B cell (primary cell): ENCODE measurements around the gene ERP44. TPM values are rescaled to one million over a fixed set of nuclear protein-coding genes. Genes with fewer than 3 reads are reported as not detected.

Source experiments
- ATAC-seq: fragments of 200-7000 bp; cut with Tn5 transposase; one replicate; pipeline ENCODE4 v1.10.0; 2021; ENCODE audit warnings: low read depth, mild to moderate bottlenecking, moderate number of reproducible peaks, moderate library complexity
- CTCF ChIA-PET: fragments of 350-600 bp; sonication (Branson Sonifier 250); formaldehyde crosslinking; loops from one replicate; lab custom pipeline; 2021; ENCODE audit warnings: antibody characterized with exemption, inconsistent platforms; lab: Charles Lee
- POLR2A ChIA-PET: fragments of 350-600 bp; sonication (Branson Sonifier 250); formaldehyde crosslinking; loops from one replicate; lab custom pipeline; 2021; ENCODE audit warnings: antibody characterized with exemption; lab: Charles Lee
- DNase-seq: peaks from one replicate; pipeline ENCODE4 v3.0.0; 2013
- H2AFZ ChIP-seq: 2 replicates; pipeline ENCODE4 v1.6.1; 2012; ENCODE audit warnings: mild to moderate bottlenecking, low read depth, low read length; ENCODE audit not compliant: insufficient read depth, poor library complexity, severe bottlenecking
- H3K27ac ChIP-seq, 2 donors: 1 replicate in 1 of 2; 2 replicates in 1 of 2; pipeline ENCODE4 v1.5.1; 2012 to 2013; ENCODE audit warnings: low read length in 2 of 2, mild to moderate bottlenecking in 2 of 2, moderate library complexity in 1 of 2
- H3K27me3 ChIP-seq, 4 experiments: fragments of 200-600 bp in 1 of 4; sonication (generic) in 1 of 4; replicated peaks in 1 of 4; 1 replicate in 2 of 4; 2 replicates in 2 of 4; pipeline versions ENCODE4 v1.6.1 to v1.7.0; 2013 to 2016; ENCODE audit warnings: low read length in 3 of 4, mild to moderate bottlenecking in 2 of 4, mixed read lengths in 1 of 4, moderate library complexity in 1 of 4; ENCODE audit not compliant: insufficient read depth in 4 of 4, control insufficient read depth in 3 of 4; ENCODE audit errors: control extremely low read depth in 1 of 4
- H3K36me3 ChIP-seq, 2 experiments: replicated peaks in 1 of 2; 1 replicate in 1 of 2; 2 replicates in 1 of 2; pipeline versions ENCODE4 v1.6.1 to v1.7.1; 2013; ENCODE audit warnings: low read length in 1 of 2; ENCODE audit not compliant: insufficient read depth in 2 of 2, control insufficient read depth in 1 of 2; ENCODE audit errors: control extremely low read depth in 1 of 2, extremely low read depth in 1 of 2
- H3K4me1 ChIP-seq, 2 donors: fragments of 200-600 bp in 1 of 2; sonication (generic) in 1 of 2; 1 replicate in 1 of 2; 2 replicates in 1 of 2; pipeline versions ENCODE4 v1.5.1 to v1.6.1; 2013 to 2017; ENCODE audit warnings: low read length in 2 of 2; ENCODE audit not compliant: control insufficient read depth in 2 of 2, insufficient read depth in 2 of 2
- H3K4me2 ChIP-seq: replicated peaks from 2 replicates; pipeline ENCODE3; 2012; ENCODE audit warnings: mild to moderate bottlenecking, low read depth, low read length; ENCODE audit not compliant: poor library complexity, severe bottlenecking
- H3K4me3 ChIP-seq, 5 experiments: fragments of 200-600 bp in 1 of 5; sonication (generic) in 1 of 5; 1 replicate in 3 of 5; 2 replicates in 2 of 5; pipeline versions ENCODE4 v1.5.1 to v1.7.0; 2011 to 2016; ENCODE audit warnings: low read length in 4 of 5, mild to moderate bottlenecking in 4 of 5, low read depth in 2 of 5, control low read depth in 1 of 5, moderate library complexity in 1 of 5; ENCODE audit not compliant: insufficient read depth in 1 of 5; ENCODE audit errors: control extremely low read depth in 1 of 5, extremely low read depth in 1 of 5
- H3K79me2 ChIP-seq: fragments of 200-600 bp; sonication (generic); one replicate; pipeline ENCODE4 v1.6.0; 2016; ENCODE audit warnings: low read length; ENCODE audit not compliant: control insufficient read depth, insufficient read depth
- H3K9ac ChIP-seq: fragments of 200-600 bp; sonication (generic); 2 replicates; pipeline ENCODE4 v1.6.1; 2017; ENCODE audit warnings: mild to moderate bottlenecking, low read length, moderate library complexity
- H3K9me3 ChIP-seq, 3 donors: one replicate each; pipeline versions ENCODE4 v1.6.1 to v1.7.1; 2013; ENCODE audit warnings: low read length in 2 of 3; ENCODE audit not compliant: control insufficient read depth in 2 of 3, insufficient read depth in 1 of 3; ENCODE audit errors: control extremely low read depth in 1 of 3
- H4K20me1 ChIP-seq: 2 replicates; pipeline ENCODE4 v1.6.0; 2012; ENCODE audit warnings: mild to moderate bottlenecking, low read length; ENCODE audit not compliant: insufficient read depth, control insufficient read depth, poor library complexity, severe bottlenecking
- H3K27ac Mint-ChIP-seq: one replicate; pipeline ENCODE4 v1.8.0; 2021; ENCODE audit warnings: mixed read lengths
- H3K27me3 Mint-ChIP-seq: one replicate; pipeline ENCODE4 v1.8.0; 2021; ENCODE audit warnings: mixed read lengths
- H3K4me1 Mint-ChIP-seq: one replicate; pipeline ENCODE4 v1.8.0; 2021; ENCODE audit warnings: mixed read lengths
- H3K4me3 Mint-ChIP-seq: one replicate; pipeline ENCODE4 v1.8.0; 2021; ENCODE audit warnings: mixed read lengths
- H3K9me3 Mint-ChIP-seq: one replicate; pipeline ENCODE4 v1.8.0; 2022; ENCODE audit warnings: mixed read lengths; ENCODE audit not compliant: insufficient read depth
- CTCF ChIP-seq: fragments of 200-600 bp; IDR thresholded peaks from one replicate; pipeline ENCODE4 v1.8.0; 2022; ENCODE audit warnings: antibody characterized with exemption, mild to moderate bottlenecking
- EZH2 ChIP-seq: IDR thresholded peaks from 2 replicates; pipeline ENCODE4 v1.6.1; 2012; ENCODE audit warnings: borderline replicate concordance, low read depth, mild to moderate bottlenecking, moderate library complexity, low read length; ENCODE audit not compliant: insufficient read depth, poor library complexity, severe bottlenecking
- WGBS: methylation state at CpG from one replicate; pipeline ENCODE4 v1.1.5; 2013; ENCODE audit warnings: missing lambda C conversion rate; ENCODE audit not compliant: insufficient coverage; 5-methylcytosine and 5-hydroxymethylcytosine counted together
- intact Hi-C: fragments of 100-400 bp; cut with micrococcal nuclease; formaldehyde crosslinking; loops from one replicate; pipeline ENCODE4 v1.10.0; 2022
- polyA plus RNA-seq: library from polyadenylated mRNA; depleted of rRNA; stranded (reverse); fragments of >200 nt; gene quantifications from 2 replicates; pipeline ENCODE4 v1.2.3, GENCODE V29; 2012
- total RNA-seq, 2 donors: library from RNA; stranded (reverse); fragments of 120-200 nt in 1 of 2; gene quantifications; 1 replicate in 1 of 2; 2 replicates in 1 of 2; pipeline versions ENCODE4 v1.2.3 to v1.2.4, GENCODE V29; 2013 to 2022

ERP44 gene
- total and polyA plus RNA-seq, 2 donors (not counting 1 experiment from before 2014, with no cell fraction given) = 10.5 to 18.4 TPM

- no peak for DNase-seq
- Histone ChIP-seq H3K27ac (no peak overlapping the region), H2AFZ (no peak overlapping the region), H3K9me3 (no peaks in the 10 kb centered on the region), H3K4me1 (peaks cover 32 to 43% of the 10 kb centered on the region in 2 donors), H3K4me2 (no peak overlapping the region), H3K79me2 (peaks cover 98% of the 10 kb centered on the region), H3K36me3 (no peaks in the 10 kb centered on the region), H3K4me3 (no peak overlapping the region), H3K9ac (no peak overlapping the region), H4K20me1 (peaks cover 6% of the 10 kb centered on the region), H3K27me3 (no peaks in the 10 kb centered on the region)
- Mint-ChIP-seq H3K9me3 (no peaks in the 10 kb centered on the region), H3K4me3 (no peak overlapping the region), H3K27ac (no peak overlapping the region), H3K27me3 (no peaks in the 10 kb centered on the region), H3K4me1 (peaks cover 72% of the 10 kb centered on the region)
- POLR2A ChIA-PET = no interaction called here
- no peak for TF ChIP-seq EZH2
- no peak for TF ChIP-seq CTCF
- CTCF ChIA-PET = no interaction called here
- whole genome bisulfite sequencing = no CpG with 5 or more reads among the region's 1 CpG
- ATAC-seq = no peak
- intact Hi-C loops = loop anchor here (10.0 kb wide), 1 partner anchor 324 kb away; no protein-coding TSS in a partner anchor
Observed at GRCh38 chr9:100090880-100091279, 7.9 kb downstream of the ERP44 start.

- ATAC-seq = no peak
- no peak overlapping the region for H3K27ac ChIP-seq
Observed at GRCh38 chr9:100088202-100088601, 10.6 kb downstream of the ERP44 start.

More at GRCh38 chr9:100088202-100088601, 10.6 kb downstream of the ERP44 start:
- Histone ChIP-seq H3K4me3 (no peak overlapping the region), H4K20me1 (peaks cover 2% of the 10 kb centered on the region), H3K4me1 (peaks cover 27 to 52% of the 10 kb centered on the region in 2 donors), H3K4me2 (no peak overlapping the region), H3K27me3 (no peaks in the 10 kb centered on the region), H2AFZ (no peak overlapping the region), H3K9me3 (no peaks in the 10 kb centered on the region), H3K9ac (no peak overlapping the region), H3K36me3 (no peaks in the 10 kb centered on the region), H3K79me2 (peaks cover 97% of the 10 kb centered on the region)
- ChIA-PET POLR2A (no interaction called here), CTCF (no interaction called here)
- WGBS = 85% methylated on average over 2 of the region's 4 CpGs
- H3K9me3 Mint-ChIP-seq = no peaks in the 10 kb centered on the region
- no peak overlapping the region for H3K27ac Mint-ChIP-seq
- TF ChIP-seq CTCF = no peak
- no peak for TF ChIP-seq EZH2
- H3K4me3 Mint-ChIP-seq = peak overlapping the region; percentile 27
- DNase-seq = no peak
- H3K4me1 Mint-ChIP-seq = peaks cover 78% of the 10 kb centered on the region
- no peaks in the 10 kb centered on the region for H3K27me3 Mint-ChIP-seq
- intact Hi-C loops = loop anchor here (10.0 kb wide), 1 partner anchor 903 kb away; no protein-coding TSS in a partner anchor
